OCI-LY1 (cell line): ENCODE measurements around the gene PTGFRN.

Experiments
- EZH2 ChIP-seq: fragments of 200-600 bp; sonication (generic), shearing (Covaris generic); IDR thresholded peaks from 2 replicates; pipeline ENCODE4 v1.8.0; 2017; ENCODE audit warnings: borderline replicate concordance, mixed run types, mild to moderate bottlenecking, antibody characterized with exemption, low read length, moderate library complexity, mixed read lengths
- TF ChIP-seq, protein P1 (sequence below): fragments of 200-600 bp; sonication (generic), shearing (Covaris generic); IDR thresholded peaks from 2 replicates; pipeline ENCODE4 v1.5.1; 2017; ENCODE audit warnings: mild to moderate bottlenecking, antibody characterized with exemption, low read length, moderate library complexity, mixed read lengths

DNA sequence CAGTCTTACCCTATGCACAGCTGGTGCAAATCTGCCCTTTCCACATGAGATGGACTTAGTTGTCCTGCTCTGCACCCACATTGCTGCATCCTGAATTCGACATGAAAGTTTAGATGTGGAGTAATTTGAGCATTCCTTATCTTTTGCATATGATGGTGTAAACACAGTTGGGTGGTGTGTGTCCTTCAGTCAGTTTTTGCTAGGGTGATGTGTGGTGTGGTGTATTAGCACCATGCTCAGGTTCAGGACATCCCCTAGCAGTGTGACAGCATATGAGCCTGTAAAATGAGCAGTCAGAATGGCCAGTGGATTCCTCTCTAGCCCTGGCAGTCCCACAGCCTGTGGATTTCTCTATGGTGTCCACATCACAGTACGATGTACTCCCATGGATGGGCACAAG is 49.3 kb downstream of the PTGFRN start:
- TF ChIP-seq, protein P1, sequence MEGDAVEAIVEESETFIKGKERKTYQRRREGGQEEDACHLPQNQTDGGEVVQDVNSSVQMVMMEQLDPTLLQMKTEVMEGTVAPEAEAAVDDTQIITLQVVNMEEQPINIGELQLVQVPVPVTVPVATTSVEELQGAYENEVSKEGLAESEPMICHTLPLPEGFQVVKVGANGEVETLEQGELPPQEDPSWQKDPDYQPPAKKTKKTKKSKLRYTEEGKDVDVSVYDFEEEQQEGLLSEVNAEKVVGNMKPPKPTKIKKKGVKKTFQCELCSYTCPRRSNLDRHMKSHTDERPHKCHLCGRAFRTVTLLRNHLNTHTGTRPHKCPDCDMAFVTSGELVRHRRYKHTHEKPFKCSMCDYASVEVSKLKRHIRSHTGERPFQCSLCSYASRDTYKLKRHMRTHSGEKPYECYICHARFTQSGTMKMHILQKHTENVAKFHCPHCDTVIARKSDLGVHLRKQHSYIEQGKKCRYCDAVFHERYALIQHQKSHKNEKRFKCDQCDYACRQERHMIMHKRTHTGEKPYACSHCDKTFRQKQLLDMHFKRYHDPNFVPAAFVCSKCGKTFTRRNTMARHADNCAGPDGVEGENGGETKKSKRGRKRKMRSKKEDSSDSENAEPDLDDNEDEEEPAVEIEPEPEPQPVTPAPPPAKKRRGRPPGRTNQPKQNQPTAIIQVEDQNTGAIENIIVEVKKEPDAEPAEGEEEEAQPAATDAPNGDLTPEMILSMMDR, result no peak
- TF ChIP-seq EZH2, result no peak
